ELF-1 (cell line): Measurements from ENCODE around the gene MAP2K5.
A peak's percentile ranks its signal among the peaks of the same experiment; 100 is the strongest.

Experiments
- DNase-seq: peaks from one replicate; pipeline ENCODE4 v3.0.0-alpha.2; 2016; ENCODE audit warnings: low read depth, low spot score

Gene MAP2K5

DNA sequence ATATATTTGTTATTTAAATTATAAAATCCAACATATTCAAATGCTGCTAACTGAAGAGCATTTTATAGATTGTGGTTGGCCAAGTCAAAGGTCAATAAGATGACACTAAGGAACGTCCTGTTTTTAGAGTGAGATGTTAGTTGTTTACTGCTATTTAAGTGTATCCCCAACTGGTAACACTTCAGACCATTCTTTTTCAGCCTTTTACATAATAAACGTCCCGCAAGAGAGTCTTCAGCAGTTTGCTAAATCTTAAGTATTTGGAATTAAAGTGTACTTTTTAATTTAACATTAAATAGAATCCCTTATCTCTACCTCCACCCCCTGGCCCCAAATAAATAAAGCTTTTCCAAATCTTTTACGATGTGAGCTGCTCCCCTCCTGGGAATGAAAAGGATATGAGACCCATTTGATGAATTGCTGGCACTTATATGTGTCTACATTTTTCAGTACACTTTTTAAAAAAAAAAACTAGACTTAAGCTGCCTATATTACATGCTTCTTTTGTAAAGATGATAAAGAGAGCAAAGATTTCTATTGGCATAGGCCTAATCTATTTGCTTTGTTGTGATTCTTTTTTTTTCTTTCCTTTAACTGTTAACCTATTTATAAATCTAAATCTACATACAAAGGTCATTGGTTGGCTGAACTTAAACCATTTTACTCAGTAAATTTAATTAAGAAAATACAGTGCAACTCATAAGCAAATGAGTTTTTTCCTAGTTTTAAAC, 181.0 kb downstream of the MAP2K5 start:
- DNase-seq = no peak

DNA sequence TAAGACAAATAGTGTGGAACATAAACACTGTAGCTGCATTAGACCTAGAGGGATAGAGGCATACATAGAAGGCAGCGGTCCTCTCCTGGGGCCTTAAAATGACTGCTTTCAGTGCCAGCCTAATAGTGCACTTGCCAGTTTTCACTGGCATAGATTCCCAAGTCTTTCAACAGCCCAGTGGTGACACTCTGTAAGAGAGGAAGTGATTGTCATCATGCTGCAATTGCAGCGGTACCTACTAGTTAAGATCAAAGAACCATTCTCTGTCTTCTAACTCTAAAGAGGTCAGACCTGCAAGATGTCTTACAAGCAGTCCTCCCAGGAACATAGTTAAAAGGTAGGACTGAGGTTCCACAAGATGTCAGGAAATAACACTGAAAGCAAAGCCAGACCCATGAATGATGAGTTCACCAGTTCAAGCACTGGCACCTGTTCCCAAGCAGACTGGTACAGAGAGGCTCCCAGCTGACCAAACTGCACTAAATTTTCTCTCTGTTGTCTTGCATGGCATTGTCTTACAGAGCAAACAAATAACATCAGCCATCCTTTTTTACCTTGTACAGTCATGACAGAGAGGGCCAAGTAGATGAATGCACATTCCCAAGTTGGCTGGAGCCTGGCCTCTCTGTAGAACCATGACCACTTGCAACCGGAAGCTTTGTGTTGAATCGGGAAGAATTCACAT, 182.3 kb downstream of the MAP2K5 start:
- DNase-seq = no peak

DNA sequence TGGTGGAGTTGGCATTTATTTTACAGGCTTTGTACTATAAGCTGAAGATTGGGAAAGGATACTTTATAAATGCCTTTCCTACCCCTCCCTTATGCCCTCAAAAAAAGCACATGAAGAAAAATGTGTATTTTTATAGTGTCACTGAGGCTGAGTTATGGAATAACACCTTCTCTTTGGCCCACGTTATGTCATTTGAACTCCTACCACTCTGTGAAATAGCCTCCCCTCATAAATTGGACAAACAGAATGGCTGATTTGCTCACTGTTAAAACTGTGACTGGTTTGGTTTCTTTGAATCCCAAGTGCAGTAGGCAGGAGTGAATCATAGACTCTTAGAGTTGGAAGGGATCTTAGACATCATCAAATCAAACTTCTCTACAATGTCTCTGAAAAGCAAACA, 187.6 kb downstream of the MAP2K5 start:
- DNase-seq = no peak

DNA sequence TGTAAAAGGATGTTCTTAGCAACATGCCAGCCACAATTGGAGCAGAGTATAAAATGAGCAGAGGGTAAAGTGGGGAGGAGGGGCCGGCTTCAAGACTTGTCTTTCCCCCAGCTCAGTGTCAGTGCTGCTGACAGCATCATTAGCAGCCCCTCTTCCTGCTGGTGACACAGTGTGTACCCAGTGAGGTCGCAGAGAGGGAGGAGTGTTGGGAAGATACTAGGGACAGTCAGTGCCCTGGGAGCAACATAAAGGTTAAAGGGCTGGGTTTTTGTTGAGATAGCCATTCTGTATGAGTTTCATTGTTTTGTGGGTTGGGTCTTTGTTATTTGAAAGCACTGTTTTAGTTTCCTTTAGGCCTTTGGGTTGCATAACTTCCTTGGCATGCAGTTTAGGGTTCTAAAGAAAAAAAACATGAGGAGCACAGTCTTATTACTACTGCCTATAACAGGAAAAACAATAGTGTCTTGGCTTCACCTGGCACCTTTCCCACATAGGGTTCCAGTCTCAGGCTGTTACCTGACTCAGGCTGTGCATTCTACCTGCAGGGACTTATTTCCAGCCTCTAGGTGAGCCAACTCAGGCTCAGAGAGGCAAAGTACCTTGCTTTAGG, 188.7 kb downstream of the MAP2K5 start:
- peak; percentile 9 for DNase-seq

DNA sequence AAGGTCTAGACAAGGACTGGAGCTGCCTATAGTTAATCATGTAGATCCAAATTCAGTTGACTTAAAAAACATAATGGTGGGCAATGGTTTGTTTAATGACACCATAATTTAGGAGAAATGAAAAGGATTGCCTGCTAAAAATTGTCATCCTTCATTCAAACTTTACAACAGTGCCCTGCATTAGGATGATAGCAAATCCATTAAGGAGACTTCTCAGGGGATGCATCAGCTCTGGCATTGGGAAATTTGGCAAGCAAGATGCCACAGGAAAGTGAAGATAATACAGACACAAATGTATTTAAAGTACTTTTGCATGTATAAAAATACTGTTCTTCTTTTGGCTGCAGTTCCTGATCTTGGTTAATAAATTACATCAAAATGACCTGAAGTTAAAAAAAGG, 189.7 kb downstream of the MAP2K5 start:
- DNase-seq = no peak

DNA sequence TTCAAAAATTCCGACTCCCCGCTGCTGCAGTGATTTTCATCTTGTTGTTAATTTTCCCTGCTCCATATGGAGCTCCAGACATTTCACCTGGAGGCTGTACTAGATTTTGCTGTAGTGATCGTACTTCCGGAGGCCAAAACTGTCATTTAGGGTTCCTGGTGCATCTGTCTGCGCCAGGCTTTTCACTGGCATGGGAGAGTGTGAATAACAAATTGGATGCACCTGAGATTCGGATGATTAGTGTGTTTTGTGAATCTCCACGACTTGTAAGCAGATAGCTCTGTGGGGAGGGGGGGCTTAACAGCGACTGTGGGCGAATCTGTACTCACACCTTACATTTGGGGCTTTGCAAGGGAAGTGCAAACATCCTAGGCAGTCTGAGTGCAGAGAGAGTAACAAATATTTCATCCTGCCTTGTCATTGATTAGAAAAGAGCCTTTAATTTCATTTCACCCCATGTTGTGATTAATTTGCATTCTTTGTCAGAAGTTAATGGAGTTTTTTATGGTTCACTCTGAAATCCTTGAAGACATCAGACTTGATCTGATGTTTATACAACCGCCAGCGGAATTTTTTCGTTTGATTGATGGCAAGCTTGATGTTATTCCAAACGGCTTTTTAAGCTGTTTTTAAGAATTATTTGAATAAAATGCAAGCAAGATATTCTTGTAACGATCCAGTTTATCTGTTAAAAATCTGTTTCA, 190.3 kb downstream of the MAP2K5 start:
- DNase-seq = no peak

DNA sequence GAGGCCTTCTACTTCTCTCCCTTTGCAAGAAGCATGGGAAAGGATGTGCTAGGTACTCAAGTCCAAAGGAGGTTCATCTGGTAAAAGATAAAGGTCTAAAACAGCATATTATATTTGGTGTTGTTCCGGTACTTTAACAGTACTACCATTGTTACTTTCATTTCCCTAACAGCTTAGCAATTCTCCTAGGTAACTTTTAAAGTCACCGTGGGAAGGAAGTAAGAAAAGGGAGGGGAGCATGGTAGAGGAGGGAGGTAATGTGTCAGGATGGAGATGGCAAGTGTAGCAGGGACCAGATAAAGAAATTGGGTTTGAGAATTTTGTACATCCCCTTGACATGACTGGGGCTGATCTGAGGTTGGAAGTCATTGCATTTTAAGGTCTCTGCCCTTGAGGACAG, 193.4 kb downstream of the MAP2K5 start:
- DNase-seq = no peak

DNA sequence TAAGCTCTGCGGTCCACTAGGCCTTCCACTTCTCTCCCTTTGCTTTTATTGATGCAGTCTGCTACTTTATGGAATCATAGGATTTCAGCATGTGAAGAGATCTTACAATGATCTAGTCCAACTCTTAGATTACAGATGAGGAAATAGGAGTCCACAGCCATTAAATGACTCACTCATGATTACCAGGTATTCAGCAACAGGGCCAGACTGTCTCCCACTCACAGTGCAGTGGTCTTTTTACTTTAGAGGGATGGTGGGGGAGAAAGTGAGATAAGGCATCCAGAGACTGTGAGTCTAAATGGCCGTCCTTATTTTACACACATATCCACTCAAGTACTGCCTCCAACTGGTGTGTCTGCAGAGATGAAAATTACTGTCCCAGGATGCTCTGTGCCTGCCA, 194.3 kb downstream of the MAP2K5 start:
- DNase-seq = no peak

DNA sequence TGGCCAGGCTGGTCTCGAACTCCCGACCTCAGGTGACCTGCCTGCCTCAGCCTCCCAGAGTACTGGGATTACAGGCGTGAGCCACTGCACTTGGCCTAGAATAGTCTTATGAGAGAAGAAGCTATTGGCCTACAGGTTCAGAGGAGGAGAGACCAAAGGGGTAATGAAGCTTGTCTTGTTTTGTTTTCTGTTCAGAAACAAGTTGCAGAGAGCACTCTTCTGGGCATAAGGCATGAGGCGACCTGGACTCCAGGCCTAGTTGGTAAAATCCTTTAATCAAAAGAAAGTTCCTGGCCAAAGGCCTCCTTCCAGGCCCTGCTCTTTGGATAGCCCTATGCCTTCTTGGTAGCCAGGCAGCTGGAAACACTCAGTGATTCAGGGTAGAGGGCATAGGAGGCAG, 195.6 kb downstream of the MAP2K5 start:
- no peak for DNase-seq

DNA sequence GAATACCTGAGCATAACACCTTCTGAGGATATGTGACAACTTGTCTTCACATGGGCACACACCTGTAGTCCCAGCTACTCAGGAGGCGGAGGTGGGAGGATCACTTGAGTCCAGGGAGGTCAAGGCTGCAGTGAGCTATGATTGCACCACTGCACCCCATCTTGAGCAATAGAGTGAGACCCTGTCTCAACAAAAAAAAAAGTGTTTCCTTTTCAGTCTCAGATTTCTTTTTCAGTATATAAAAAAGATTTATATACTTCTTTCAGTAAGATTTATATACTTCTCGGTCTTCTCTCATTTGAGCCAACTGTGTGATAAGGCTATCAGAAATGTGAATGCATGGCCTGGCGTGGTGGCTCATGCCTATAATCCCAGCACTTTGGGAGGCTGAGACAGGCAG, 197.9 kb downstream of the MAP2K5 start:
- DNase-seq = no peak

DNA sequence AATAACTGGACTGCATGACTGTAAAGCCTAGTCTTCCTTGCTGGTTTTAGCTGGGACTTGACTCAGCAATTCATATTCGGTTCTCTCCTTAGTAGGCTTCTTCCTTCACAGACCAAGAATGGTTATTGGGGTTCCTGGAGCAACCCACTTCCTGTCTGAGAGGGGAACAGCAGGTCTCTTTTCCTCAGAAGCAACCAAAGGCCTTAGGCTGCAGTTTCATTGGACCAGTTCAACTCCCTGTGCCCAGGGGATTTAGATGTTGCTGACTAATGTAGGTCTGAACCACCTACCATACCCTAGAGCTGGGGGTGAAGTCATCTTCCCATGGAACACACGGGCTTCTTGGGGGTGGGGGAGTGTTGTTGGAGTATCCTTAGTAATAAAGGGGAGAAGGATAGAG, 198.8 kb downstream of the MAP2K5 start:
- no peak for DNase-seq

DNA sequence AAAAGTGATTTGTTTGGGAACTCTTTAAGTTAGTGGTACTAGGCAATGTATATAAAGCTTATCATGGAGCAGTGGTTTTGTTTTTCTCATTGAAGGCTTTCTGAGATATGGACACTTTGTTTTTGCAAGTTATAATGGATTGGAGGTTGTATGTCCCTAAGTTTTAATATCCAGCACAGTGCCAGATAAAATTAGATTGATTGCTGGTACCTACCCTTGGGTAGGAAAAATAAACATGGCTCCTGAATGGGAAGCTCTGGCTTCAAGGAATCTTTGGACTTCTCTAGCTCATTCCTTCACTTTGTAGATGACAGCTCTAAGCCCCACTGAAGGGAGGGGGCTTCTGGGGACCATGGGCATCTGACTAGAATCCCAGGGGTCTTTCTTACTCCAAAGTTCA, 201.1 kb downstream of the MAP2K5 start:
- DNase-seq = no peak

DNA sequence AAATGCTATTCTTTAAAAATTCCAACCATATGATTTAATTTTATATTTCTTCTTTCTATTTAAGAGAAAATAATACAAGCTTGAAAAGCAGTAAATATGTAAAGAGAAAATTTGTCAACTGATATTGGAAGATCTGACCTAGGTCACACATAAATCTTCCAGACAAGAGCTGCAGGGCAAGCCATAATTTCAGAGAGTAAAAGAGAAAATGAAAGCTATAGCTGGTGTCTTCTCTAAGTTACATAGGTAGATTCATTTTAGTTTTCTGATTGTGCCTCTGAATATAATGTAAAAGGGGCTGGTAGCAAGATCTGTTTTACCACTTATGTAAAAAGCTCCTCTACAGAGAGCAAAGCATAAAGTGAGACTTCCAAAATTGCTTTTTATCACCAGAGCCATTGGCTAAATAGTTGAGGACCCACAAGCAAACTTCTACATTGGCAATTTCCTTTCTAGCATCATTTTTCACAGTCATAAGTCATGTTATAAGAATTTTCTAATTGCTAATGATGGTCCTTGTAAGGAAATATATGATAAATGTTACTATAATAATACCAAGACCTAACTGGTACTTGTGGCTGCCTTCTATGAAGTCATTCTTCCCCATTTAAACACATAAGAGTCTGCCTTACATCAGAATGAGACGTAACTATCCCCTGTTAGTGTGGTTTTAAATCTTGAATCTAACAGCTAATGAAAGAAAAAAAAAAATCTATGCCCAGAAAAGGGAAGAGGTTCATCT, 202.0 kb downstream of the MAP2K5 start:
- no peak for DNase-seq

DNA sequence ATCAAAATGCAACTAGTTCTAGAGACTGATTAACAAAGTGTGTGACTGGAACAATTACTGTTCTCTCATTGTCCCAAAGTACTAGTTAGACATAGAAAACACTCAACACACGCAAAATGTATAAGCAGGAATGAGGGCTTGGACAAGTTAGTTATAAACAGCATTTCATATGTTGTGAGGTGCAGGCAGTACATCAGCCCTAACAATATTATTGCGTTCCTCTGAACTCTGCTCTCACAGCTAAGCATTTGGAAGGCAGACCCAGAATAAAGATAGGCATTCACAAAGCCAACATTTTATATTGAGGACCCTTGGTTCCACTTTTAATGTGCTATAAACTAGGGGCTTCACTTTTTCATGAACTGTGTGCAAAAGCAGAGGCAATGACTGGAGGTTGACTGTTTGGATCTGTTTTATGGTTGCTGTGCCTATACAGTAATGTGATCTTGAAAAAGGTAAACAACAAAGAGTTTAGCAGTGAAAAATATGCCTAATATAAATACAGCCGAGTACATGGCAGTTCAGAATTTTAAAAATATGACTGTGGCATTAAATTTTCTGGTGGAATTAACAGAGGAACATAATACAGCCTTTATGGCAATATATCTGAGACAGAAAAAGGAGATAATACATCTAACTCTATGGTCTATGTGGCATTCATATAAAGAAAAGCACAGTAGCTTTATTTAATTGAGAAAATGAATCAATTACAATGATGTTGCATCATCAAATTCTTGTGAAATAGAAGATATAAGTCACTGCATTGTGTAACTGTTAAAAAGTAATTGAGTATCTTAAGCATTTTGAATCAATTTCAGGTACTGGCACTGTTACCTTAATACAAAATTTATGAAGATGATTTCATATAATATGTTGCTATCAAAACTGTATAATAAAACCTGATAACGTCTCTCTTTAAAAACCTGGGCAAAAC, 202.8 kb downstream of the MAP2K5 start:
- DNase-seq = no peak

DNA sequence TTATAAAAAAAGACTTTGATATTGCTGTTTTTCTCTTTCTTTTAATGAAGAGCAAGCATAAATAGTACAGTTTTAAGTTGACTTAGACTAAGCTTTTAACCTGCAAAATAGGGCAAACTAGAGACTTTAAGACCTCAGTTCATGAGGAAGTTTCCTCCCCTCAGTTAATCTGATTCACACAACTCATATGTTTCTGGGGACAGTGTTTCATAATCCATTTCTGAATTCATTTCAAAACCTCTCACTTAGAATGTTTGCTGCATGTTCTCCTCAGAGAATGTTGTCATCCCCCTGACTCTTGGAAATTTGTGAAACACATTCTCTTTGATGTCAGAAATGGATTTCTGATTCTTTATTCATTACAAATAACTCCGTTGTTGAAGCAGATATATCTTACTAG, 203.5 kb downstream of the MAP2K5 start:
- no peak for DNase-seq

DNA sequence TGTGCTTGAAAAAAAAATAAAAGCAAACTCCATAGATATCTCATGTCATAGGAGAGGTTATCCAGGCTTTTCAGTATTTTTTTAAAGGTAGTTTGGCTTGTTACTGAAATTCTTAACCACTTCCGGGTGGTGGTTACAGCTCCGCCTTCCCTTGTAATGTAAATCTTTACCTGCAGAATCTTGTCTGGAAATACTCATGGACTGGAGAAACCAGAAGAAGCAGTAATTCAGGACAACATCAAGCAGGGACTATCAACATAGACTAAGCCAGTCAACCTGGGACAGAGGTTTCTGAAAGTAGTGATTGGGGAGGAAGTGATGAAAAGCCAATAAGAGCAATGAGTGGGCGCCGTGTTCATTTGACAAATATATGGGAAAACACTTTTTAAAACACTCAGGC, 203.9 kb downstream of the MAP2K5 start:
- peak; percentile 53 for DNase-seq

DNA sequence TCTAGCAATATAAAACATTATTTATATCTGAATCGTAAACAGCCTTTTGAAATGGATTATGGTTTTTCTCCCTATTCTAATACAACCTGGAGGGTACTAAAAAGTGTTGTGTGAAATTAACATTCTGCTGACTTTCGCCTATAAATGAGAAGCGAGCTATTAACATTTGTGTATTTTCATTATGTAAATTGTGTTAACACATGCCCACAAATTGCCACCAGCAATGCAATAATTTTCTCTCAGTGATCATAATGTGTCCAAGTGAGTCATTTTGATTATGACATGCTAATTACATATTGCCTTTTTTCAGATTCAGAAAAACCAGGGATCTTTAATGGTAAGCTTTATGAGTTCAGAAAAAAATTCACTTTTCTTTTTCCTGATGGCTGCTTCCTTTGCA, 205.4 kb downstream of the MAP2K5 start:
- DNase-seq = no peak

DNA sequence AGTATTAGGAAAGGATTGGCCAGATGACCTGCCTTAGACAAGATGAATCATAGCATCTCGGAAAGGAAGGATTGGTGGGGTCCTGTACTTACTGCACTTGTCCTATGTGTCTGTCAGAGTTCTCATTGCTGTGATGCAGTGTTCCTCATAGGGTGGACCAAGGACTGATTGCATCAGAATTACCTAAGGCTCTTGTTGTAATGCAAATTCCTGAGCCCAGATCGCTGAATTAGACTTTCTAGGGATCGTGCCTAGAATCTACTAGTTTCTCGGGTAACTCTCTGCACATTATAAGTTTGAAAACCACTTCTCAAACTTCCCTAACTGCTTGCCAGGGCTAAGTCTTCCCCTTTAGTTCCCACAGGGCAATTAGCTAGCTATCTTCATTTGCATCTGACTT, 207.9 kb downstream of the MAP2K5 start:
- DNase-seq = peak; percentile 13

DNA sequence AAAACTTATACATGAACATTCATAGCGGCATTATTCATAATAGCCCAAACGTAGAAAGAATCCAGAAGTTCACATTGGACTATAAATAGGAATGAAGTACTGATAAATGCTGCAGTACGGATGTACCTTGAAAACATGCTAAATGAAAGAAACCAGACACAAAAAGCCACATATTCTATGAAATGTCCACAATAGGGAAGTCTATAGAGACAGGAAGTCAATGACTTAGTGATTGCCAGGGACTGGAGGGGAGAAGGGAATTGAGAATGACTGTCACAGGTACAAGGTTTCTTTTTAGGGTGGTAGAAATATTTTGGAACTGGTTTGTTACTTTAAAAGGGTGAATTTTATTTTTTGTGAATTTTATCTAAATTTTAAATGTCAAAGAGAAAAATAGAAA, 211.4 kb downstream of the MAP2K5 start:
- DNase-seq = no peak

DNA sequence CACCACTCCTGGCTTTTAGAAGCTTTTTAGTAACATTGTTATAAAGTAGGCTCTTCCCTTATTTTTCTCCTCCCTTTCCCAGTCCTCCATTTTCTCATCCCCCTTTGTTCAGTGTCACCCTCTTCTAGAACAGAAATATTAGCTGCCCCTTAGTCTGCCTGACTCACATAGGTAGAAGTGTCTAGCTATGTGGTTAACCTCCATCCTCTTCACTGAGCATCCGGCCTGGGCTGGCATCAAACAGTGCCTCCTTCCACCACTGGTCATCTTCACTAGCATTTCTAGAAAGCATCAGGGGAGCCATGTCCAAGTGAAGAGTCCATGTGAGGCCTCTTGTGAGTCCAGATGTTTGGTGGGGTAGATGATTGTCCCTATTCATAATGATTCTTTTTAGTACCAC, 212.8 kb downstream of the MAP2K5 start:
- DNase-seq = no peak

DNA sequence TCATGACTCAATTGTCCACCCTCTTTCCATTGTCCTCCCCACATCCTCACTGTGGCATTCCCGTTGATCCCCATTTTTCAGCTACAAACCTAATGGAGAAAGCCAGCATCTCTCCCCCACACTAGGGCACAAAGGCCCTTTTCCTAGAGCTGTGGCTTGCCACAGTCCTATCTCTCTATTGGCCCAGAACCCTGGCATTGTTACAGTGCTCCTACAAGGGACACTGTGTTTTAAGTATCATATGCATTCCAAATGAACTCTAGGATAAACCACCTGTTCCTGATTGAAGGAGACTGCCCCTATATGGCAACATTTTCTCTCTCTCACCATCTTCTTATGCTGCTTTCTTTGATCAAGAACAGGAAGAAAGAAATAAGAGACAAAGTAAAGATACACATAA, 213.4 kb downstream of the MAP2K5 start:
- DNase-seq = no peak
